ENCODE data around the gene PER1. TPM values are rescaled to one million over a fixed set of nuclear protein-coding genes. Genes with fewer than 3 reads are reported as not detected.

The PER1 gene
- total and polyA plus RNA-seq, 10 of the 15 experiments (the other 5 are each of a cell fraction or from before 2014, with no cell fraction given) = 0.02 to 25.1 (median 5.4) TPM

DNA sequence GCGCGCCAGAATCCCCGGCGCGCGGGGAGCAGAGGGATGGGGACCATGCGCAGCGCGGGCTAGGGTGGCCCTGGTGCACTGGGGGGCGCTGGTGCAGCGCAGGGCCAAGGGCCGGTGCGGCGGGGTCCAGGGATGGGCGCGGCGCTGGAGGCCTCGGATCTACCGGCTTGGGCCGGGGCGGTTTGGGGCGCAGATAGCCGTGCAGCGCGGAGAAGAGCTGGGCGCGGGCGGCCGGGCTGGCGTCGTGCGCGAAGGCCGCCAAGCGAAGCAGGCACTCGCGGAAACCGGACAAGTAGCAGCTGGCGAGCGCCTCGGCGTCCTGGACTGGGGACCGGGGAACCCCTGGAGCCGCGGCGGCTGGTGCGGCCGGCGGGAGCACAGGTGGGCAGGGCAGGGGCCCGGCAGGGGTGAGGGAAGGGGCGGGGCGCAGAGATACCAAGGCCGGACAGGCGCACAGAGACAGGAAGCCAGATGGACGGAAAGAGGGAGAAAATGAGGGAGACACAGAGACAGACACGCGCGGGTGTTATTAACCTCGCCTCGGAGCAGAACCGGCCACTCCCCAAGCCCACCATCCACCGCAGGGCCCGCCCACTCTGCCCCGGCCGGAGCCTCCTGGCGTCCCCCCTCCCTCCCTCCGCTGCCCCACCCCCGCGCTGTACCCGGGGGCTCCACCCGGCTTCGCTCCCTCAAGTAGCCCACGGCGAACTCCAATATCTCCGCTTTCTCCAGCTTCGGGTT lies 30.4 kb downstream of the PER1 start (continued):
- no peak for TF ChIP-seq NR2C1 (IDR thresholded peaks at IDR 0.05)
- TF ChIP-seq RAD21 (IDR thresholded peaks at IDR 0.05; ENCODE audit: insufficient read depth, low read depth, low read length) = peak; percentile 67
- TF ChIP-seq NFYB (IDR thresholded peaks at IDR 0.05; ENCODE audit: insufficient read depth, low read depth, low read length) = no peak
- peak; percentile 89; the same call in 1 of the 2 replicates for TF ChIP-seq RB1 (IDR thresholded peaks at IDR 0.05; ENCODE audit: borderline replicate concordance)
- no peak for TF ChIP-seq CREM (IDR thresholded peaks at IDR 0.05; ENCODE audit: low read depth)
- TF ChIP-seq POLR2AphosphoS5 (IDR thresholded peaks at IDR 0.05; ENCODE audit: low read length) = no peak
- no peak for TF ChIP-seq ZBED1 (IDR thresholded peaks at IDR 0.05; ENCODE audit: borderline replicate concordance)
- TF ChIP-seq NR2F1 (conservative IDR thresholded peaks at IDR 0.05) = peak; percentile 59
- no peak for TF ChIP-seq STAT1 (conservative IDR thresholded peaks at IDR 0.05)
- TF ChIP-seq YY1 (IDR thresholded peaks at IDR 0.05; ENCODE audit: low read depth, low read length) = peak; percentile 61
- TF ChIP-seq RUNX3 (IDR thresholded peaks at IDR 0.05; ENCODE audit: low read length) = no peak
- TF ChIP-seq SREBF1 (IDR thresholded peaks at IDR 0.05; ENCODE audit: low read length) = no peak
- peak; percentile 93 for TF ChIP-seq HDAC6 (IDR thresholded peaks at IDR 0.05; ENCODE audit: unreplicated experiment)
- TF ChIP-seq NBN (IDR thresholded peaks at IDR 0.05) = 0 out of 2 replicates have a peak, but pooled peaks have one; percentile 5
- no peak for TF ChIP-seq NR2C2 (IDR thresholded peaks at IDR 0.05; ENCODE audit: borderline replicate concordance, control insufficient read depth, insufficient read length, low read depth)
- no peak for TF ChIP-seq TBL1XR1 (IDR thresholded peaks at IDR 0.05; ENCODE audit: low read depth, low read length)
- peak; percentile 75 for TF ChIP-seq TCF3 (IDR thresholded peaks at IDR 0.05; ENCODE audit: borderline replicate concordance, insufficient read depth, low read depth, low read length)
- TF ChIP-seq NFIC (IDR thresholded peaks at IDR 0.05; ENCODE audit: low read depth, low read length) = no peak
- no peak for TF ChIP-seq STAT3 (IDR thresholded peaks at IDR 0.05; ENCODE audit: low read depth, low read length)
- TF ChIP-seq, protein P1, sequence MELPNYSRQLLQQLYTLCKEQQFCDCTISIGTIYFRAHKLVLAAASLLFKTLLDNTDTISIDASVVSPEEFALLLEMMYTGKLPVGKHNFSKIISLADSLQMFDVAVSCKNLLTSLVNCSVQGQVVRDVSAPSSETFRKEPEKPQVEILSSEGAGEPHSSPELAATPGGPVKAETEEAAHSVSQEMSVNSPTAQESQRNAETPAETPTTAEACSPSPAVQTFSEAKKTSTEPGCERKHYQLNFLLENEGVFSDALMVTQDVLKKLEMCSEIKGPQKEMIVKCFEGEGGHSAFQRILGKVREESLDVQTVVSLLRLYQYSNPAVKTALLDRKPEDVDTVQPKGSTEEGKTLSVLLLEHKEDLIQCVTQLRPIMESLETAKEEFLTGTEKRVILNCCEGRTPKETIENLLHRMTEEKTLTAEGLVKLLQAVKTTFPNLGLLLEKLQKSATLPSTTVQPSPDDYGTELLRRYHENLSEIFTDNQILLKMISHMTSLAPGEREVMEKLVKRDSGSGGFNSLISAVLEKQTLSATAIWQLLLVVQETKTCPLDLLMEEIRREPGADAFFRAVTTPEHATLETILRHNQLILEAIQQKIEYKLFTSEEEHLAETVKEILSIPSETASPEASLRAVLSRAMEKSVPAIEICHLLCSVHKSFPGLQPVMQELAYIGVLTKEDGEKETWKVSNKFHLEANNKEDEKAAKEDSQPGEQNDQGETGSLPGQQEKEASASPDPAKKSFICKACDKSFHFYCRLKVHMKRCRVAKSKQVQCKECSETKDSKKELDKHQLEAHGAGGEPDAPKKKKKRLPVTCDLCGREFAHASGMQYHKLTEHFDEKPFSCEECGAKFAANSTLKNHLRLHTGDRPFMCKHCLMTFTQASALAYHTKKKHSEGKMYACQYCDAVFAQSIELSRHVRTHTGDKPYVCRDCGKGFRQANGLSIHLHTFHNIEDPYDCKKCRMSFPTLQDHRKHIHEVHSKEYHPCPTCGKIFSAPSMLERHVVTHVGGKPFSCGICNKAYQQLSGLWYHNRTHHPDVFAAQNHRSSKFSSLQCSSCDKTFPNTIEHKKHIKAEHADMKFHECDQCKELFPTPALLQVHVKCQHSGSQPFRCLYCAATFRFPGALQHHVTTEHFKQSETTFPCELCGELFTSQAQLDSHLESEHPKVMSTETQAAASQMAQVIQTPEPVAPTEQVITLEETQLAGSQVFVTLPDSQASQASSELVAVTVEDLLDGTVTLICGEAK (IDR thresholded peaks at IDR 0.05; ENCODE audit: borderline replicate concordance) = no peak
- TF ChIP-seq ZNF384 (IDR thresholded peaks at IDR 0.05; ENCODE audit: borderline replicate concordance, low read depth, low read length) = no peak
- peak; percentile 74; the same call in 1 of the 2 replicates for TF ChIP-seq NKRF (conservative IDR thresholded peaks at IDR 0.05)
- peak; percentile 46 for TF ChIP-seq RELA (IDR thresholded peaks at IDR 0.05; ENCODE audit: borderline replicate concordance, partially characterized antibody)
- 0 out of 2 replicates have a peak, but pooled peaks have one; percentile 38 for TF ChIP-seq ZNF207 (IDR thresholded peaks at IDR 0.05; ENCODE audit: borderline replicate concordance)
- TF ChIP-seq SMC3 (IDR thresholded peaks at IDR 0.05; ENCODE audit: borderline replicate concordance, low read length) = peak; percentile 43; the same call in 1 of the 2 replicates
- peak; percentile 68 for TF ChIP-seq DPF2 (IDR thresholded peaks at IDR 0.05)
